Pulmonary artery endothelial cell (primary cell): Measurements from ENCODE around the gene SEMA6A. TPM values are rescaled to one million over a fixed set of nuclear protein-coding genes. Genes with fewer than 3 reads are reported as not detected.
"Not testable (repeated sequence)": the region's sequence is repeated elsewhere in the genome, so short reads cannot be mapped to it uniquely, and the experiment has no call there.

ENCODE experiments used
- DNase-seq: peaks from one replicate; pipeline ENCODE4 v3.0.0-alpha.2; 2011; ENCODE audit warnings: low read depth, low spot score
- total RNA-seq: library from RNA; depleted of rRNA; stranded (reverse); fragments of >200 nt; gene quantifications from 2 replicates; pipeline ENCODE4 v1.2.3, GENCODE V29; 2014

Gene SEMA6A
- total RNA-seq, 1 donor from 2014 or later: 0.92 TPM

GRCh38 chr5:116554764-116555163, 19.9 kb downstream of the SEMA6A start:
- DNase-seq: no peak

- no peak for DNase-seq
These were observed 21.3 kb downstream of the SEMA6A start for GRCh38 chr5:116553366-116553765.

- no peak for DNase-seq
These were observed 24.5 kb downstream of the SEMA6A start for GRCh38 chr5:116550082-116550481.

- DNase-seq: no peak
These were observed 27.9 kb downstream of the SEMA6A start for GRCh38 chr5:116546743-116547124.

GRCh38 chr5:116546033-116546742, 28.4 kb downstream of the SEMA6A start:
- no peak for DNase-seq

GRCh38 chr5:116545465-116545864, 29.2 kb downstream of the SEMA6A start:
- not testable (repeated sequence) for DNase-seq

- DNase-seq: no peak
These were observed 29.9 kb downstream of the SEMA6A start for GRCh38 chr5:116544531-116545241.

GRCh38 chr5:116543501-116543900, 31.1 kb downstream of the SEMA6A start:
- no peak for DNase-seq

GRCh38 chr5:116542619-116543018, 32.0 kb downstream of the SEMA6A start:
- no peak for DNase-seq

GRCh38 chr5:116539222-116539621, 35.4 kb downstream of the SEMA6A start:
- DNase-seq: no peak

GRCh38 chr5:116536316-116537083, 38.1 kb downstream of the SEMA6A start:
- no peak for DNase-seq

- DNase-seq: no peak
These were observed 39.5 kb downstream of the SEMA6A start for GRCh38 chr5:116534964-116535651.

GRCh38 chr5:116532762-116533525, 41.7 kb downstream of the SEMA6A start:
- DNase-seq: no peak

GRCh38 chr5:116531635-116532034, 43.0 kb downstream of the SEMA6A start:
- no peak for DNase-seq

GRCh38 chr5:116531117-116531516, 43.5 kb downstream of the SEMA6A start:
- DNase-seq: no peak

GRCh38 chr5:116530276-116530675, 44.3 kb downstream of the SEMA6A start:
- no peak for DNase-seq

- no peak for DNase-seq
These were observed 45.0 kb downstream of the SEMA6A start for GRCh38 chr5:116529615-116530014.

- no peak for DNase-seq
These were observed 45.9 kb downstream of the SEMA6A start for GRCh38 chr5:116528519-116529234.

GRCh38 chr5:116527582-116527981, 47.0 kb downstream of the SEMA6A start:
- DNase-seq: no peak

GRCh38 chr5:116525674-116526073, 48.9 kb downstream of the SEMA6A start:
- DNase-seq: no peak
